HG02623 (cell line): ENCODE measurements around the gene CDPF1.
"Not testable (repeated sequence)": the region's sequence is repeated elsewhere in the genome, so short reads cannot be mapped to it uniquely, and the experiment has no call there.

Source experiments
- ATAC-seq: cut with Tn5 transposase; IDR thresholded peaks from one replicate; pipeline ENCODE4 v1.9.1; 2021; ENCODE audit warnings: moderate library complexity; ENCODE audit not compliant: unreplicated experiment

CDPF1 gene

GRCh38 chr22:46226577-46226976 lies 23.5 kb downstream of the CDPF1 start:
- ATAC-seq: no peak

GRCh38 chr22:46225631-46226030 lies 24.5 kb downstream of the CDPF1 start:
- ATAC-seq: no peak

- no peak for ATAC-seq
Measured at GRCh38 chr22:46224898-46225290, 25.2 kb downstream of the CDPF1 start.

GRCh38 chr22:46224044-46224897 lies 25.8 kb downstream of the CDPF1 start:
- no peak for ATAC-seq

- ATAC-seq: no peak
Measured at GRCh38 chr22:46220921-46221320, 29.2 kb downstream of the CDPF1 start.

- no peak for ATAC-seq
Measured at GRCh38 chr22:46219636-46220035, 30.5 kb downstream of the CDPF1 start.

- ATAC-seq: no peak
Measured at GRCh38 chr22:46214616-46215015, 35.5 kb downstream of the CDPF1 start.

- ATAC-seq: no peak
Measured at GRCh38 chr22:46214149-46214548, 35.9 kb downstream of the CDPF1 start.

- ATAC-seq: no peak
Measured at GRCh38 chr22:46213052-46213451, 37.0 kb downstream of the CDPF1 start.

GRCh38 chr22:46212195-46212594 lies 37.9 kb downstream of the CDPF1 start:
- ATAC-seq: no peak

GRCh38 chr22:46209262-46209661 lies 40.8 kb downstream of the CDPF1 start:
- no peak for ATAC-seq

GRCh38 chr22:46203601-46203980 lies 46.5 kb downstream of the CDPF1 start:
- ATAC-seq: no peak

- ATAC-seq: no peak
Measured at GRCh38 chr22:46202897-46203600, 47.0 kb downstream of the CDPF1 start.

- ATAC-seq: no peak
Measured at GRCh38 chr22:46201059-46201757, 48.9 kb downstream of the CDPF1 start.

GRCh38 chr22:46198806-46199205 lies 51.3 kb downstream of the CDPF1 start:
- ATAC-seq: not testable (repeated sequence)

- ATAC-seq: no peak
Measured at GRCh38 chr22:46198274-46198673, 51.8 kb downstream of the CDPF1 start.

- no peak for ATAC-seq
Measured at GRCh38 chr22:46196278-46196677, 53.8 kb downstream of the CDPF1 start.

GRCh38 chr22:46195487-46196165 lies 54.5 kb downstream of the CDPF1 start:
- ATAC-seq: no peak
